GM19239 (cell line): ENCODE data around the gene RAD51B.

Source experiments
- DNase-seq: peaks from one replicate; pipeline ENCODE4 v3.0.0; 2011; ENCODE audit warnings: low spot score; ENCODE audit not compliant: insufficient read length
- FAIRE-seq: peaks from 2 replicates; lab custom pipeline; 2011; peaks lifted over from hg19 to GRCh38; lab: Jason Lieb, UNC

RAD51B gene

DNA sequence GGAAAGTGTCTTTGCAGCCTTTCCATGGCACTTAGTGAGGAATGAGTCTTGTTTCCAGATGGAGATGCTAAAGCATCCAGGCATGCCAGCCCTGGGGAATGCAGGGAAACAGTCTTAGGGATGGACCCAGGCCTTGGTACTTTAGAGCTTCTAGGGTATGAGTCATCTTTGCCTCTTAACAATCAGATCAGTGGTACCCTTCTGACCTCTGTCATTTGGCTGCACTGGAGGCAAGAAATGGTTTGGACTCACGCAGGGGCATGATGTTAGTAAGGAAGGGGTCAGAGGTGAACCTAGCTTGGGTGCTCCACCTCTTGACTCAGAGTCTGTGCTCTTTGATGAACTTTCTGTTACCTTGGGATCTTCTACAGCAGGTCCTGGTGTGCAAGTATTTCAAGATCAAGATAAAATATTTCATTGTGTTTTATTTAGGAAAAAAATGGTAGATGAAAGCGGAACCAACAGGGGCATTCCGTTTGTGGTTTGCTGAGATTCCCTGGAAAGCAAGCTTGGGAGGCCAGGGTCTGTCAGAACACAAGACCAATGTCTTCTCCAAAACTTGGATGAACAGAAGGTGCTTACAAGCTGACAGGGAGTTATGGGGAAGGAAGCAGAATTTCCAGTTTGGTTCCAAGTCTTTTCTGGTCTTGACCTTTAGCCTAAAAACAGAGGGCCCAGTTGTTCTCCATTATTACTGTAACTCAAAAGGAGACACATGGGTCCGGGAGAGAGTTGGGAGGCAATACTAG is 757.1 kb downstream of the RAD51B start:
- no peak for FAIRE-seq
- no peak for DNase-seq

- DNase-seq (no peak), FAIRE-seq (no peak)
Observed at GRCh38 chr14:68577802-68578541, 758.4 kb downstream of the RAD51B start.

DNA sequence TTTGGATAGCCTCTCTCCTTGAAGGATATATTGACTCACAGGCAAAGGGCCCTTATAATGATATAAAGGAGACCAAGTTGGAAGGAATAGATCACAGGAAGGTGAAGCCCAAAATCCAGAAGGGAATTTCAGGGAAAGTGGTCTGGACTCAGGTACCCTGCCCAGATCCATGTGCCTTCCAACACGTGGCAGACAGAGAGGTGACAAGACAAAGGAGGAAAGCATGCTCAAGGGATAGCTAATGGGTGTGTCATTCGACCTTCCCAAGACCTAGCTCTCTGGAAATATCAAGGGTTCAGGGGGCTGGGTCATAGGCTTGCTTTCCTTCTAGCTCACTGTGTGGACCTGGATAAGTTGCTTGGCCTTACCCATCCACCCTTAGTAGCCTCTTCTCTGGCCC is 759.0 kb downstream of the RAD51B start:
- no peak for DNase-seq
- no peak for FAIRE-seq

DNA sequence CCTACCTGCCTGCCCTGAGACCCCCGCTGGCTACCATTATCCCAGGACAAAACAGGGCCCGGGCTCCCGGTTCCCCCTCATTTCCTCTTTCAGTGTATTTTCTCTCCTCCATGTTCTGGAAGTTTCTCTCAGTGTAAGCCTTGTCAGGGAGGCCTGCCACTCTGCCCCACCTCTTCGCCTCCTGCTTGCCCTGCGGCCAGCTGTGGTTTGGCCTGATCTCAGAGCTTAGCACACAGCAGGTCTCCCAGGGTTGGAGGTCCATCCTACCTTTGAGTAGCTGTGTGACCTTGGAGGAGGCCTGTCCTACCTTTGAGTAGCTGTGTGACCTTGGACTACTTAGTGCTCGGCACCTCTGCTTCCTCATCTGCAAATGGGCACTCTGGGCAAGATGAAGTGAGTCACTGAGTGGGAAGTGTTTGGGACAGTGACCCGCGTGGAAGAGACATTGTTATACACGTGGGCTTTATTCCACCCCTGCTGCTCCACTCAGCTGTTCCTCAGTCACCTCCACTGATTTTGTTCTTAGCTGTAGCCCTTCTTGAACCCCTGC is 760.6 kb downstream of the RAD51B start:
- DNase-seq (no peak), FAIRE-seq (no peak)

GRCh38 chr14:68580671-68581070 is 761.1 kb downstream of the RAD51B start:
- no peak for DNase-seq
- FAIRE-seq: no peak

GRCh38 chr14:68583548-68584280 is 764.1 kb downstream of the RAD51B start:
- DNase-seq (no peak), FAIRE-seq (no peak)

GRCh38 chr14:68584786-68585185 is 765.2 kb downstream of the RAD51B start:
- no peak for DNase-seq
- FAIRE-seq: no peak

GRCh38 chr14:68585690-68586089 is 766.1 kb downstream of the RAD51B start:
- no peak for FAIRE-seq
- no peak for DNase-seq

- DNase-seq: no peak
- FAIRE-seq: no peak
Observed at GRCh38 chr14:68586896-68587751, 767.5 kb downstream of the RAD51B start.

DNA sequence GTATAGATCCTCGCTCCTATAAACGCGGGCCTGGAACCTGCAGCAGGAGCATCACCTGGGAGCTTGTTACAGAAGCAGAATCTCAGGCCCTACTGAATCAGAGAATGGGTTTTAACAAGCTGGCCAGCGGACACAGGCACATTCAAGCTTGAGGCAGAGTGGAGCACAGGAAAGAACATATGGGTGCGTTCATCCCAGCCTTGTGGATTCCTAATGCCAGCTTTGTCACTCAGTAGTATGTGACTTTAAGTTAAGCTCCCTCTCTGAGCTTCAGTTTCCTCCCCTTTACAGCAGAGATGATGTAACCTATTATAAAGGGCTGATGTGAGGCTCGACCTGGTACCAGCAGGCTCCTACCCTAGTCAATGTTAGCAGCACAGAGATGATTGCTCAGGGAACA is 768.4 kb downstream of the RAD51B start:
- DNase-seq: no peak
- FAIRE-seq: no peak

DNA sequence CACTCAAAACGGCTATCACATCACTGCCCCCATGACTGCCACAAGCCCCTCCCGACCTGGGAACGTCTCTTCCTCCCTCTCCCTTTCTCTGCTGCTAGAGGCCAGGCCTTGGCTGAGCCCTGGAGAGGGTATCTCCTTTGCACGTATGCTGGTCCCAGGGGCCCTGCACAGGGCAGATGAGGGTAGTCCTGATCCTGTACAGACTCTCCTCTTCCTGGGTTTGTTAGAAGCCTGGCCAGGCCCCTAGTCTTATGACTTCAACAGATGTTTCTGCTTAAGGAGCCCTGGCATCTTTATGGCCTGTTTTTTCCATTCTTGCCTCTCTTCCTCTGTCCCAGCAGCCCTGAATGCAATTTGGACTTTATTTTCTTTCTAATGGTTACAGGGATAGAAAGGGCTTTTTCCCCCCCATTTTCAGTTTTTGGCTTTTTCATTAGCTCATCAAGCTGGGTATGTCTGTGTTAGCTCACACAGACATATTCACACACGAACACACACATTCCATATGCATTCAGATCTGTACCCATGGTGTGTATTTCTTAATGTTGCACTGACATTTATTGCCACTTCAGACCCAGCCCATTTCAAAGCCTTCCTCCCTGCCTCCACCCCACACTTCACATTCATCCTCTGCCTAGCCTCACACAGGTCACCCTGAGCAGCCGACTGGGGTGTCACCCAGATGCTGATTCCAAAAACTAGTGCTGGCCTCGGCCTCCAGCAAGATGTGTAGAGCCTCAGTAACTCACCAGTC is 770.0 kb downstream of the RAD51B start:
- DNase-seq: no peak
- no peak for FAIRE-seq

DNA sequence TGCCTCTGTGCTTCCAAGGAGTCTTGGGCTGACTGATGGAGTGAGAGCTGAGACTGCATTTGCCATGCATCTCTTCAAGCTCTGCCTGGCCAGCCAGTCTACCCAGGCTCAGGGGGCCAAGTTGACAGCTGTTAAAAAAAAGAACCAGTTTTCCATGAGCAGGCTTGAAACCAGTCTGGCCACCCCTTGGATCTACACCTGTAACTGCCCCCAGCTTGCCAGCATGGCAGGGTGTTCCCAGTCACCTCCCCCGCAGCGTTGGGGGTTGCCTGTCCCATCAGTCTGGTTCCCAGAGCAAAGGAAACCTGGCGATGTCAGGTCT is 770.6 kb downstream of the RAD51B start:
- FAIRE-seq: no peak

DNA sequence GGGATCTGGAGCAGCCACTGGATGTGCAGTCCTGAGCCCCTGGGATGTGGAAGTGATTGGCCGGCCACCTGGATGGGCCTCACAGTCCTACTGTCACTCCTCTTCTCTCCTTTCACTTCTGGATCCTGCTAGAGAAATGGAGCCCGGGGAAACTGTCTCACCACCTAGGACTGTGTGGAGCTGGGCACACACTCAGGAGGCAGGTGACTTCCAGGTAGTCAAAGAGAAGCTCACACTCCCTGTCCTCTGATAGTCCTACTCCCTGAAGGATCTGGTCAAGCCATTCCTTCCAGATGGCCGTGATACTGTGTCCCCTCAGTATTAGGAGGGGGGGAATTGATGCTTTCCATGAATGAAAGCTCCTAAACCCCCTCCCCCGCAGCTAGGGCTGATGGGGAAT is 772.2 kb downstream of the RAD51B start:
- DNase-seq: no peak
- FAIRE-seq: no peak

More for the DNA sequence above, 770.6 kb downstream of the RAD51B start:
- no peak for DNase-seq

GRCh38 chr14:68592948-68593556 is 773.5 kb downstream of the RAD51B start:
- FAIRE-seq (no peak), DNase-seq (no peak)

DNA sequence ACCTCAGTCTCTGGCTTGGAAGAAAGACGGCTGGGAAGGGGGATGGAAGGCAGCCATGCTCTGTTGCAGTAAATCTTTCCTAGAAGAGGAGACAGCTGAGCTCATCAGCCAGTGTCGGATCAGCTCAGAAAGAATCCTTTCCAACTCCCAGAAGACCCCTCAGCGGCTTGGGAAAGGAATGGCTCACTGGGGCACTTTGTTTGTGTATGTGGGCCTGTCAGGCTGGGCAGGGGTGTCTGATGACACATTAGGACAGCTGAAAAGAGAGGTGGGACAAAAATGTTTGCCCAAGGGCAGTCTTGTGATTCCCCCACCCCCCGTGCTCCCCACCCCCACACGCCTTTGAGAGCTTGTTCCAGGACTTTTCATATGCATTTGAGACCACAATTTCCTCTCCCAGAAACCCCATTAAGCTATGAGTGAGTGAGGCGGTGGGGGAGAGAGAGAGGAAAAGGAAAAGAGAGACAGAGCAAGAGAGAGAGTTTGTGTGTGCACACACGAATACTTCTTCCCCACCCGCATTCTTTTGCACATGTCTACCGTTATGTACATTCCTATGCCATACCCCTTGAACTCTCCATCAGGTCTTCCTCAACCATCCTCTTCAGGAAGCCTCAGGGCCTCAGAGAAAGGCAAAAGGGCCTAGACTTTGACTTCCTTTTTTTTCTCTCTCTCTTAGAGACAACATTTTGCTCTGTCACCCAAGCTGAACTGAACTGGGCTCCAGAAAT is 774.4 kb downstream of the RAD51B start:
- FAIRE-seq (no peak), DNase-seq (no peak)

- DNase-seq: no peak
- no peak for FAIRE-seq
Observed at GRCh38 chr14:68594737-68595380, 775.3 kb downstream of the RAD51B start.

GRCh38 chr14:68596211-68596610 is 776.6 kb downstream of the RAD51B start:
- DNase-seq: no peak
- no peak for FAIRE-seq

DNA sequence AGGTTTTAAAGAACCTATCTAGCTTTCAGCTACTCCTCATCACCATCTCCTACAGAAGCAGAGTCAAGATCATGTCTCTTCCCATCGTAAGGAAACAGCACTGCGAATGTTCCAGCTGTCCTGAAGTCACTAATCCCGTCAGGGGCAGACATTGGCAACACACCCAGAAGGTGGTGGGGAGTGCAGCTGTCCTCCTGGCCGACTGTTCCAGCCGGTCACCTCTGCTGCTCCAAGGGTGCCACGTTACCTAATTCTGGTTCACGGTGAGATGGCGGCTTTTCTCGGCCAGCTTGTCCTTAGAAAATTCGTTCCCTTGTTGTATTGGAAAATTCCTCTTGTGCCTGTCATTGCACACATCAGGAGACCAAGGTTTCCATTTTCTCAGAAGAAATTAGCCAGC is 777.1 kb downstream of the RAD51B start:
- DNase-seq (no peak), FAIRE-seq (no peak)
